RPMI7951 (cell line): ENCODE results near the gene ISL1. TPM values are rescaled to one million over a fixed set of nuclear protein-coding genes. Genes with fewer than 3 reads are reported as not detected.

Source experiments
- DNase-seq: peaks from one replicate; pipeline ENCODE4 v3.0.0-alpha.2; 2012; ENCODE audit warnings: low read depth
- total RNA-seq: library from RNA; depleted of rRNA; stranded (reverse); fragments of >200 nt; shearing (Covaris generic); gene quantifications from 2 replicates; pipeline ENCODE4 v1.2.3, GENCODE V29; 2014; rRNA removed

The ISL1 gene
- not detected in 2 replicates for total RNA-seq

DNA sequence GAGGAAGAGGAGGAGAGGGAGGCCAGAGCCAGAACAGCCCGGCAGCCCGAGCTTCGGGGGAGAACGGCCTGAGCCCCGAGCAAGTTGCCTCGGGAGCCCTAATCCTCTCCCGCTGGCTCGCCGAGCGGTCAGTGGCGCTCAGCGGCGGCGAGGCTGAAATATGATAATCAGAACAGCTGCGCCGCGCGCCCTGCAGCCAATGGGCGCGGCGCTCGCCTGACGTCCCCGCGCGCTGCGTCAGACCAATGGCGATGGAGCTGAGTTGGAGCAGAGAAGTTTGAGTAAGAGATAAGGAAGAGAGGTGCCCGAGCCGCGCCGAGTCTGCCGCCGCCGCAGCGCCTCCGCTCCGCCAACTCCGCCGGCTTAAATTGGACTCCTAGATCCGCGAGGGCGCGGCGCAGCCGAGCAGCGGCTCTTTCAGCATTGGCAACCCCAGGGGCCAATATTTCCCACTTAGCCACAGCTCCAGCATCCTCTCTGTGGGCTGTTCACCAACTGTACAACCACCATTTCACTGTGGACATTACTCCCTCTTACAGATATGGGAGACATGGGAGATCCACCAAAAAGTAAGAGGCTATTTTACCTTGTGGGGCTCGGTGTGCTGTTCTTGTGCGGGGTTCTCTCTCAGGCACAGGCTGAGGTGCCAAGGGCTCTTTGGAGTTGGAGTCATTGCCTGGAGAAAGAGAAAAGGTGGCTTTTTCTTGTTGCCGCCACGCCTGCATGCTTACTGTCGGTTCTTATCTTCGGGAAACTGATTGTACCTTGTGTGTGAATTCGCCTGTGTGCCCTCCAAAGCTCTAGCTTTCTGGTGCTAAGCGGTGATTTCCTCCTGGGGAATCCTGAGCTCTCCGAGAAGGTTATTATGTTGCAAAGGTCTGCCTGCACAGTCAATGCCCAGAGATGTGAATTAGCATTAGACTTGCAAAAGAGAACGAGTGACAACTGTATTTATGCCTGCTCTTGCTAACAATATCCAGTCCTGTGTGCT lies at the start of gene ISL1:
Gene ISL1 (plus strand): TSS at position 318 of the 991 bp plus-strand sequence. CDS start 224 bp downstream, at position 542.
- DNase-seq: peak; percentile 71

DNA sequence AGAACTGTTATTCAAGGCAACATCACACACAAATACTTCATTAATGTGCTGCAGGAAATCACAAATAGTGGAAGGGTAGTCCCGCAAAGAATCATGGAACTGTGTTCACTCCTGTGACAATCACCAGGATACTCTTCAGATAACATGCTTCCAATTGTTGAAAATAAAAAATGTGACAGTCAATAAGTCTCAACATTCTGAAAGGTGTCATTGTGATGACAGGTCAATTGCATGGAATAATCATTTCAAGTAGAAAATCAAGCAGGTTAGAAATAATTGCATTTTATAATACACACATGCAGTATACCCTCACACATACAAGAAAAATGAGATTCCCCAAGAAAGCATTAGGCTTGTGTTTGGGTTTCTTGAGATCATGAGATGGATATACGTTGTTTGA lies 46.4 kb upstream of the ISL1 start:
- no peak for DNase-seq

DNA sequence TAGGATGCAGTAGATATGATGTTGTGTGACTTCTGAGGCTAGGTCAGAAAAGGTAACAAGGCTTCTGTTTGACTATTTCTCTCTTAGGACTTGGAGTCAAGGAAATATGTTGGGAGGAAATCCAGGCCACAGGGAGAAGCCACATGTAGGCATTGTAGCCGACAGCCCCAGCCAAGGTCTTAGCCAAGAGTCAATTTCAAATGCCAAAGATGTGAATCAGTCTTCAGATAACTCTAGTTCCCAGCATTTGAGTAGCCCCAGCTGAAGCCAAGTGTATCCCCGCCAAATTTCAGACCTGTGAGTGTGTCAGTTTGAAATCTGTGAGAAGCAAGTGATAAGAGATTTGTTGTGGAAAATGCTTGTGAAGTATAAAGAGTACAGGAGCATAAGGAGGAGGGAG lies 38.1 kb upstream of the ISL1 start:
- no peak for DNase-seq

DNA sequence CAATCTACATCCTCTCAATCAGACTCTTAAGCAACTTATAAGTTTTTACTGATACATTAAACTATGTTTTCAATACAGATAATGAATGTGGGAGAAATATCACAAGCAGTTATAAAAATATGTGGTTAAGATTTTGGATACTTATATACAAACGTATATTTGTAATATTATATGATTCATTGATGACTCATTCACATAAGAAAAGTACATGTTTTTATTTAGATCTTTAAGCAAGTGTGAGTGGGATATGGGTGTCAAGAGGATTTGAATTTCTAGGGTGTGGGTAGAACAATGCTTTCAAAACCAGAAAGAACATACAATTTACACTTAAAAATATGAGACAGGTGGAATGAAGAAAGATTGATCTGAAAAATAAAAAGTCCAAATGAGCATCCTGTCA lies 36.1 kb upstream of the ISL1 start:
- no peak for DNase-seq

DNA sequence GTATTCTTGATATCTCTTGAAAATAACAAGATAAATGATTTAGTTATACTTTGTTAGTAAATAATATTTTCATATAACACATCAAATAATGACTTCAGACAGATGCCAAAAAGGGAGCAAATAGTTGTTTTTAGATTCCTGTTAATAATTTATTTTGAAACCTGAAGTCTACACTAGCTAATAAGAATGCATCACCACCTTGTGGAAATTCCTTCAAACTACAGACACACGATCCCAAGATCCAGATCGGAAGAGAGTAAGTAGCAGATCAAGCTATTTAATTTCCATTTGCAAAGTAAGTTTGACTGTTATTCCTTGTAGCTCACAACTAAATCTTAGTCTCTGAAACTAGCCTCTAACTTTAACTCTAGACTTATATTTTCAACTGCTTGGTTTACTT lies 35.5 kb upstream of the ISL1 start:
- DNase-seq: no peak

DNA sequence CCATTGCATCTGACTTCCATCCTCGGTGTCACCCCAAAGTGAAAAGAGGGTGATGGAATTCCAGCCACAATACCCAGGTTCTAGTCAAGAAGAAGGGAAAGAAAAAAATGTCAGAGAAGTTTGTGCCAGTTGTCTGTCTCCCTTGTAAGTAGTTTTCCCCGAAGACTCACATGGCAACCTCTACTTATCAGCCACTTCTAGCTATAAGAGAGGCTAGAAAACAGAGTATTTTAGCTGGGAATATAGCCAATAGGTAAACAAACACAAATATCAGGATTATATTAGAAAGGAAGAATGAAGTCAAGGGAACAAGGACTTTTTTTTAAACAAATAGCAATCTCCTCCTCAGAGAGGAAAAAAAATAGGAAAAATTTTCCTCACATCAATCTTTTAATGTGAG lies 12.2 kb upstream of the ISL1 start:
- DNase-seq: no peak

DNA sequence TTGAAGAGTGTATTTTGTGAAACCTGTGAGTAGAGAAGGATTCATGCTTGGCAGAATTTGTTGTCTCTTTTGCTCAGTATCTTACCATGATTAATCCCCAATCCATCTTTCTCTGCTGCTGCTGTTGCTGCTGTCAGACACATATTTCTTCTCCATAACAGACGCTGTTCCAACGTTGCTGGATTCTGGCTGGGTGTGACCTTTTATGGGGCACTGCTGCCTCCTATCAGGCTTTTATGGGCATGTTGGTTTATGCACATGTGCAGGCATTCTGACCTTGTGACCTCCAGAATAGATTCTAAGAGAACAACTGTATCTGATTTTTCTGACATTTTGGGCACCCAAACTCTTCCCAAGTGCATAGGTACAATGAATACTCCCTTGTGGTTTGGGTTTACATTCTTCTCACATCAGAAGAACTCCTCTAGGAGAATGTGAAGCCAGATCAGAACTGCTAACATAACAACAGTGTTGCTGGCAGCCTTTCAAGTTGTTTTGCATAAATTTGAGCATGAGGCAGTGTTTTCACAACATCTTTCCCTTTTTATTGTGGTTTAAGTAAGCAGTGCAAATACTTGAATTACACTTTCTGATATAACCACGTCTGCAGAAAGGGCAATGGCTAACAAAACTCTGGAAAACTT lies 9.2 kb upstream of the ISL1 start:
- DNase-seq: no peak

DNA sequence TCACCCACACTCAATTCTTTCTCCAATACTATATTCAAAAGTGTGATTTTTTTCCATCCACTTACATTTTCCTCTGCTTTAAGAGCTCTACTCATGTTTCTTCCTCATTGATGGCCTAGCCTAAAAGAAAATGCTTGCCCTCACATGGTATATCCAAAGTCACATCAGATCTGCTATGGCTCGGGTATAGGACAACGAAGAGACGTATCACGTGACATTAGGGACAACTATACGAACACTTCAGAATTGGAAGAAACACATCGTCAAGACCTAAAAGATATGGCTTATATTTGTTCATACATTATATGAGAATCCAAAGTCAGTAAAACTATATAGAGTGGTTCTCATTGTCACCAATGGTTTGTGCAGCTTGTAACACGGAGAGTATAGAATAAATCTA lies 8.2 kb upstream of the ISL1 start:
- no peak for DNase-seq

DNA sequence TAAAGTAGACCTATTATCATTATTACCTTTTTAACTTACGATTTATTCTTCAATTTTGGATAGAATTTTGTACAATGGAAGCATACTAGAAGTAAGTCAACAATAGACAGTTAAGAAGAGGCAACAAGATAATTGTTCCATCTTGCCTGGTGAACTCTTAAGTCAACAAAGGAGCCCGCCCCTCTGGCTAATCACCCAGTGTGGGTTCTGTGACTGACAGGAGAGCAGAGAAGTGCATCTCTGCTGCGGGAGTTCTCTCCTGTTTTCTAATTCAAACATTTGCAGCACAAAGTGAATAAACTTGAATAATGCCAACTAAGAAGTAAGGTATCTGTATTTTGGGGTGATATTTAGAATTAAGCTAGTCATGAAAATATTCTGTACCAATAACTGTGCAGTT lies 6.7 kb upstream of the ISL1 start:
- no peak for DNase-seq

DNA sequence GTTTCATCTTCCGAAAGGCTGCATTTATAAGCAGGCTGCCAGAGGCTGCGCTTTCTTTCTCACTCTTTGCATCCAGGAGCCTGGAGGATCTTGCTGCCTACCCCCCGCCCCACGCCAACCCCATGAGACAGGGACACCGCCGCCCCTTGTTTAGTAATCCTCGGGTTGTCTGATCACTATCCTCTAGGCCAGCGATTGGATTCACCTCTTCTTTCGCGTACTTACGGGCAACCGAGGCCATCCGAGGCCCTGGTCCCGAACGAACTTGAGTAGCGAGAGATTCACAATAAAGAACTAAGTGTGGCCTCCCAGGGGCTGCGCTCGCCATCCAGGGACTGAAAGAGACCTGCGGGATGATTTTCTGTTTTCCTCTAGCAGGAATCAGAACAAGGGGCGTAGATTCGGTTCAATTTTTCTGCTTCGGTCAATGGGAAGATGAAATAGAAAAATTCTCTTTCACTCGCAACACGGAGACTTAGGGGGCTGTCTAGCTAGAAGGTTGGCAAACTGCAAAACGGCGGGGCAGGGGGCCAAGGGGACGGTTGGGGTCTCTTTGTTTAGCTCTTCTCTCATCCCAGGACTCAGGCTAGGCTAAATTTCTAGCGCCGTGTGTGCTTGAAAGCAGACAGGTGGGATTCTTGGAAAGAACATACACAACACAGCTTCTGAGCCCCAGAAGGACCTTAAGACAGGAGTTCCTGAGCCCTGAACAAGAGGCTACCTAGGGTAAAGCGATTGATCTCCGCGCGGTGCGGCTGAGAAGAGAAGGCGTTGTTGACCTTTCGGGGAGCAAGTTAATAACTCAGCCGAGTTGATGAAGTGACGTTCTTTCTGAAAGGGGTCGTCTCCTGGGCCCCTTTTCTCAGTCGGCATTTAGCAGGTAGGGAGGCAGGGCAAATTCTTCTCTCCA lies 5.8 kb upstream of the ISL1 start:
- DNase-seq: no peak

DNA sequence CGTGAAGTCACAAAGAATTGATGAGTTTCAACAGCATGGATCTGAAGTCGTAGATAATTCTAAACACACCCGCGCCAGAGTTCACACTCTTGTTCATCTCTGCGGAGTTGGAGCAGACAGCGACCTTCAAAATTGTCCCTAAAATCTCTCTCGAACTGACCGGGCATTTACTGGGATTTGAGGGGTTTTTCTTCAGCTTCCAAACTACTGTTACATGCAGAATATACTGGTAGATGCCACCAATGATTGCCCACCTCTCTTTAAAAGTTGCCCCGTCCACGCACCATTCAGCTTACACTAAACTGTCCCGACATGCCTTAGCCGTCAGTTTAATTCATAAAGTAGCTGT lies 5.2 kb upstream of the ISL1 start:
- DNase-seq: no peak

DNA sequence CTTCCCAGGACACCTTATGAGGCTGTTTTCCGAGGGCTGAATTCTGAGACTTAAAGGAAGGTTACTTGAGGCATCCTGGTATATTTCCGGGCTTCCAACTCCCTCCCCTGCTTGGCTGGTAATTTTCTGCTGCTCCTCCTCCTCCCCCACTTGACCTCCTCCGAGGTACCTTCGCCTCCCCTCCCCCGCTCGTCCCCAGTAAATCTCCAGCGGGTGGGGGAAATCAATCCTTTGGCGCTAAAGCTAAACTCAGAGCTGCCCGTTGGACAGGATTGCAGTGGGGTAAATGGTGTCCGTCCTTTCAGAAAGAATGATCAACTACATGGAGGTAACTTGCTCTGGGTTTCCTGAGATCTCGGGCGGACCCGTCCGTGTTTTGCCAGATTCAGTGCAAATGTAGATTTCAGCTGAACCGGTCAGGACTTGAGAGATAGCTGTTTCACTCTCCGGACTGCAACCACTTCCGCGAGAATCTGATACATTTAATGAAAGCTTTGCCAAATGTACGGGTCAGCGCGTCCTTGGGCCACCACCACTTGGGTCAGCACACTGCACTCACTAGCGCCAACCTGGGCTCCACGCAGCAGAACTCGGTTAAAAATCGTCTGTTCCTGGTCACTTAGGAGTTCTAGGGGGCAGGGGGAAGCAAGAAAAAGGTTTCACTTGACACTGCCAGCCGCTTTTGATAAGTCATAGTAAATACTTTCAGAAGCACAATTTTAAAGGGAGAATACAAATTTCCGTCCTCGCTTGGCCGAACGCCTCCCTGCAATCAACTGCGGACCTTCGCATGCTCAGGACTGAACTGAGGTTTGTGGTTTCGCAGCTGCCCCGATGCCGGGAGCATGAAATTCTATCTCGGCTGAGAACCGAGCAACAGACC lies 4.6 kb upstream of the ISL1 start:
- DNase-seq: peak; percentile 50

DNA sequence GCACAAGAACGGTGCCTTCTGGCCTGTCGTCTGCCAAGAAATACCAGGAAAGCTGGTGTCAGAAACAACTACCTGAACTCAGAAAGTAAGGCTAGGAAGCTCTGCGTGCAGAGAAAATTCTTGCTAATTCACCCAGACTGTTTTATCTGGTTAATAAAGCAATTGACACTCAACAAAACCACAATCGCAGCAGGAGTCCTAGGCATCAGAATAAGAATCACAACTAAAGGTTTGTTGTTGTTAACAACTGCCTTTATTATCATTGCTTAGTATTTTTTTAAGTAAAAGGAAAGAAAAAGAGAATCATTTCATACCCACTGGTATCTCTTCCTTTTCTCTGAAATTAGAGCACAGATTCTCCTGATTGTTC lies 3.9 kb upstream of the ISL1 start:
- no peak for DNase-seq

DNA sequence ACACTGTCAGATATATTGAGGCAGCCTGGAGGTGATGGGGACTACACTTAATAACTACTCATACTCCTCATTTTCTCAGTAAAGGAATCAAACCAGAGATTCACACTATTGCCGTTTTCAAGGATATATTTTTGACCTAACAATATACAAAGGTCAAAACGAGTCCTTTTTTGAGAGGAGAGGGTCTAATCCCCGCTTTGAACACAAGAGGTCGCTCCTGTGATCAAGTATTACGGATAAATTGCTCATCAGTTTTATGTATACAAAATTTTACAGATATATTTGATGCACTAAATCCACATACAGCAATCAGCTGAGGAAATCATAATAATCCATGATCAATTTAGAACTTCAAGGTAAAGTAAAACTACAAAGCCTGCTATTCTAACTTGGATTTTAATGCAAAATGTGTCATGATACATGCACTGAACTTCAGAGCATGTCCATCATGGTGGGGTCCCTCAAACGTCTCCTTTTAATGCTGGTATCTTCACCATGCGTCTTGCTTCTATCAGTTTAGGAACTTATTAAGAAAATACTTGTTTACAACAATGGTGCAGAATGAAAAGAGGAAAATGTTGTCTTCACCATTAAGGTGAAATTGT lies 2.5 kb upstream of the ISL1 start:
- DNase-seq: peak; percentile 6

DNA sequence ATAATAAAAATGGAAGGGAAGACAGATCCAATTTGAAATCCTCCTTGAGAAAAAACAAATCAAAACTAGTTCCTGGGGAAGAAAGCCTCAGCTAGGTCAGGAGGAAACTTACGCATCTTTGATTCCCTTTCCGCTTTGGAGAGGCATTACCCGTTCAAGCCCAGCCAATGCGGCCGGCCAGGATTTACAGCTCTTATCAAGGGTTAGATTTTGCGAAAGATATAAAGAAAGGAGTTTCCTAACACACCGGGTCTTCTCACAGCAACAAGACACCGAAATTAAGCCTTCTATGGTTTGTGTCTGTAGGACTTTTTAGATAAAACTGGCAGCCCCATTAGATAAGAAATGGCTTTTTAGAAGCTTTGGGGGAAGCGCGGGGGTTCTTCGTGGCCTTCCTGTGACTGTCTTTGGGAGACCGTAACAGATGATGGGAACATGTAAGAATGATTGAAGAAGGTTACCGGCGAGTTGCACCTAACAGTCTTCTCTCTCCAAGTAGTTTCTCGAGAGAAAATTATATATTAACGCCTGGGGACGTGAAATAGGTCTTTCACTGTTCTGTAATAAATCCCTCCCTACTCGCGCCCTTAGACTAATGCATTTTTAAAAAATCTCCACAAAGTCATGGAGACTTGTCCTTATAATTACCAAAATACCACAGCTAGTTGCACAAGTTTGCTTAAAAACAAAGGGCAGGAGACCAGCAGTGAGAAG lies 1.3 kb upstream of the ISL1 start:
- DNase-seq: no peak

DNA sequence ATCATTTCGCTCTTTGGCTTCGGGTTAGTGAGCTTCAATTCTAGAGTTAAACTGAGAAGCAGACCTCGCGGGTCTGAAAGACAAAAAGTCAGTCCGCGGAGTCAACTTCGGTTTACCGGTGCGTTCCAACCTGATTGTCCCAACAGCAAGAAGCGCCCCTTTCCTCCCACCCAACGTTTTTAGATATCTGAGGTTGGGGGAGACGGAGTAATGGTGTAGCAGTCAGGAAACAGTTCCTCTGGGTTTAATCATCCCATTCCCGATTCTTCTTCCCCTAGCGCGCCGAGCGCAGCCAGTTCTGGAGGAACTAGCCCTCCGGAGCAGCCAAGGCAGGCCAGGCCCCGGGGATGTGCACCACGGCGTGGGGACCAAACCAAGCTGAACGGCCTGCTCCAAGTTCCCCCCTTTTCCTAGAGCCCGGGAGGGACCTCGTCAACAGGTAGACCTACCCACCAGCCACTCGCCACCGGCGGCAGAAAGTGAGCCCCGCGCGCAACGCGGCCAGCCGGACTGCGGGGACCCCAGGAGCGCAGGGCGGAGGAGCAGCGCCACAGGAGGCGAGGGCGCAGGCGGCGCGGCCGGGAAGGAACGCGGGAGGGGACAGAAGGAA lies 622 bp upstream of the ISL1 start:
- DNase-seq: no peak

DNA sequence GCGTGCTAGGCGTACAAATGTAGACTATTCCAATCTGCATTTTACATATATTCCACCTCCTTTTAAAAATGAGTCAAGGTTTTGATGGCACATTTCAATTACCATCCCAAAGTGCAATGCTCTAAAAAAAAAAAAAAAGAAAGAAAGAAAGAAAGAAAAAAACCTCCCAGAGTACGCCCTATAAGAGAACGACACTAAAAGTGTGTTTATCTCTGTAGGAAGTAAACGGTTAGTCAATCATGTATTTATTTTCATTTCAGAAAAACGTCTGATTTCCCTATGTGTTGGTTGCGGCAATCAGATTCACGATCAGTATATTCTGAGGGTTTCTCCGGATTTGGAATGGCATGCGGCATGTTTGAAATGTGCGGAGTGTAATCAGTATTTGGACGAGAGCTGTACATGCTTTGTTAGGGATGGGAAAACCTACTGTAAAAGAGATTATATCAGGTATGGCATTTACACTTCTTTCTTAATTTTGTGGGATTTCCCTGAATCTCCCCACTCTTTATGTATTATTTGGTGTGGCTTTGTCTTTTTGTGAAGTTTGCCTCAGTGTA lies 1.1 kb downstream of the ISL1 start:
- DNase-seq: no peak

DNA sequence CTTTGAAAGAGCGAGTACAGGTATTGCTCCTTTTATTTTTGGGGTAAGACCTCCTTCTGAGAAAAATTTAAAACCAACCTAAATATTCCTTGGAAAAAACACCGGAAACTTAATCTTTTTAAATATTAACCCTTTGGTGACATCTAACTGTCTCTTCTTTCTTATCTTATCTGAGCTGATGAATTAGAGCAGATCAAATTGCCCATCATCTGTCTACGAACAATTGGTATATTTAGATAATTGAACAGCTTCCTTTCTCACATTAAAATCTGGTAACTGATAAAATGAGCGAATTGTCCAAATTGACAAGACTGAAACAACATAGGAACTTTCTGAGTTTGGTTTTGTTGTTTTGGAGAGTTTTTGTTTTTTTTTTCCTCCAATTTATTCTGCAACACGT lies 2.0 kb downstream of the ISL1 start:
- no peak for DNase-seq
